Neural progenitor cell (in vitro differentiated cells): ENCODE results near the gene GRK6. TPM values are rescaled to one million over a fixed set of nuclear protein-coding genes. Genes with fewer than 3 reads are reported as not detected.

Source experiments
- DNase-seq: peaks from one replicate; pipeline ENCODE4 v3.0.0-alpha.2; 2016; ENCODE audit warnings: low spot score
- H2AFZ ChIP-seq: fragments of 200-600 bp; sonication (generic); replicated peaks from 2 replicates; pipeline ENCODE4 v1.6.1; 2016; ENCODE audit warnings: antibody characterized with exemption
- H3F3A ChIP-seq: fragments of 200-600 bp; sonication (generic); 2 replicates; pipeline ENCODE4 v1.6.1; 2016; ENCODE audit warnings: antibody characterized with exemption, low read depth
- H3K27ac ChIP-seq: fragments of 200-600 bp; sonication (generic); 2 replicates; pipeline ENCODE4 v1.5.1; 2016; ENCODE audit warnings: mild to moderate bottlenecking
- H3K27me3 ChIP-seq: fragments of 200-600 bp; sonication (generic); 2 replicates; pipeline ENCODE4 v1.6.1; 2016; ENCODE audit warnings: mild to moderate bottlenecking, moderate library complexity
- H3K36me3 ChIP-seq: fragments of 200-600 bp; sonication (generic); 2 replicates; pipeline ENCODE4 v1.5.1; 2016
- H3K4me1 ChIP-seq: fragments of 200-600 bp; sonication (generic); 2 replicates; pipeline ENCODE4 v1.6.1; 2016; ENCODE audit warnings: mixed run types
- H3K4me2 ChIP-seq: fragments of 200-600 bp; sonication (generic); 2 replicates; pipeline ENCODE4 v1.6.1; 2016
- H3K4me3 ChIP-seq: fragments of 200-600 bp; sonication (generic); 2 replicates; pipeline ENCODE4 v1.5.1; 2016
- H3K79me2 ChIP-seq: fragments of 200-600 bp; sonication (generic); 2 replicates; pipeline ENCODE4 v1.6.1; 2016; ENCODE audit warnings: low read depth
- H3K9ac ChIP-seq: fragments of 200-600 bp; sonication (generic); 2 replicates; pipeline ENCODE4 v1.6.1; 2016
- H3K9me3 ChIP-seq: fragments of 200-600 bp; sonication (generic); 2 replicates; pipeline ENCODE4 v1.5.1; 2016; ENCODE audit warnings: low read depth
- H4K20me1 ChIP-seq: fragments of 200-600 bp; sonication (generic); 2 replicates; pipeline ENCODE4 v1.6.1; 2016; ENCODE audit warnings: low read depth
- H3K27ac Mint-ChIP-seq: 3 replicates; pipeline ENCODE4 v1.8.0; 2021; ENCODE audit warnings: mixed read lengths
- H3K27me3 Mint-ChIP-seq: 2 replicates; pipeline ENCODE4 v1.8.0; 2022; ENCODE audit warnings: low read depth, mild to moderate bottlenecking, inconsistent platforms, moderate library complexity, mixed read lengths; ENCODE audit not compliant: insufficient read depth
- H3K36me3 Mint-ChIP-seq: 3 replicates; pipeline ENCODE4 v1.8.0; 2021; ENCODE audit warnings: mixed read lengths
- H3K4me1 Mint-ChIP-seq: 3 replicates; pipeline ENCODE4 v1.8.0; 2021; ENCODE audit warnings: mixed read lengths
- H3K4me3 Mint-ChIP-seq: 3 replicates; pipeline ENCODE4 v1.8.0; 2021; ENCODE audit warnings: mild to moderate bottlenecking, moderate library complexity, mixed read lengths
- H3K9me3 Mint-ChIP-seq: 3 replicates; pipeline ENCODE4 v1.8.0; 2020; ENCODE audit warnings: mixed read lengths
- CTCF ChIP-seq: fragments of 200-600 bp; sonication (generic); IDR thresholded peaks from 2 replicates; pipeline ENCODE4 v1.5.1; 2017; ENCODE audit warnings: antibody characterized with exemption, mild to moderate bottlenecking
- EZH2 ChIP-seq: fragments of 200-600 bp; sonication (generic); IDR thresholded peaks from 2 replicates; pipeline ENCODE4 v1.6.1; 2017; ENCODE audit warnings: antibody characterized with exemption, mild to moderate bottlenecking, moderate library complexity
- EZH2phosphoT487 ChIP-seq: fragments of 200-600 bp; sonication (generic); IDR thresholded peaks from 2 replicates; pipeline ENCODE4 v1.6.1; 2017; ENCODE audit warnings: antibody characterized with exemption
- total RNA-seq: library from RNA; depleted of rRNA; stranded (reverse); fragments of >200 nt; gene quantifications from 2 replicates; pipeline ENCODE4 v1.2.3, GENCODE V29; 2015; ENCODE audit warnings: low replicate concordance

Gene GRK6
- total RNA-seq, 1 donor from 2014 or later, result 24.0 TPM

- no peak overlapping the region for H3K4me3 Mint-ChIP-seq
- no peak overlapping the region for H3K27ac Mint-ChIP-seq
- H3K36me3 ChIP-seq, result no peaks in the 10 kb centered on the region
- peaks cover 4% of the 10 kb centered on the region for H3K79me2 ChIP-seq
- peaks cover 4% of the 10 kb centered on the region for H3K27me3 Mint-ChIP-seq
- no peaks in the 10 kb centered on the region for H3K9me3 Mint-ChIP-seq
- TF ChIP-seq EZH2phosphoT487, result no peak
- no peak for TF ChIP-seq CTCF
- no peak for TF ChIP-seq EZH2
- no peak overlapping the region for H3K27ac ChIP-seq
- H3K4me1 ChIP-seq, result no peaks in the 10 kb centered on the region
- H3K4me1 Mint-ChIP-seq, result peaks cover 6% of the 10 kb centered on the region
- peaks cover 17% of the 10 kb centered on the region for H3K36me3 Mint-ChIP-seq
- H3K9me3 ChIP-seq, result no peaks in the 10 kb centered on the region
- no peak for DNase-seq
- peaks cover 2% of the 10 kb centered on the region for H3F3A ChIP-seq
- no peak overlapping the region for H3K9ac ChIP-seq
- H4K20me1 ChIP-seq, result peaks cover 6% of the 10 kb centered on the region
- no peak overlapping the region for H3K4me3 ChIP-seq
- no peaks in the 10 kb centered on the region for H3K27me3 ChIP-seq
- no peak overlapping the region for H3K4me2 ChIP-seq
- H2AFZ ChIP-seq, result no peak overlapping the region
Observed at GRCh38 chr5:177434437-177434836, 8.0 kb downstream of the GRK6 start.

- H3K4me2 ChIP-seq, result no peak overlapping the region
- peaks cover 2% of the 10 kb centered on the region for H3F3A ChIP-seq
- no peaks in the 10 kb centered on the region for H3K9me3 Mint-ChIP-seq
- H3K9me3 ChIP-seq, result no peaks in the 10 kb centered on the region
- H4K20me1 ChIP-seq, result peaks cover 2% of the 10 kb centered on the region
- no peaks in the 10 kb centered on the region for H3K36me3 ChIP-seq
- peaks cover 24% of the 10 kb centered on the region for H3K36me3 Mint-ChIP-seq
- no peaks in the 10 kb centered on the region for H3K4me1 ChIP-seq
- no peaks in the 10 kb centered on the region for H3K79me2 ChIP-seq
- H3K4me3 Mint-ChIP-seq, result no peak overlapping the region
- DNase-seq, result no peak
- no peaks in the 10 kb centered on the region for H3K27me3 ChIP-seq
- no peak overlapping the region for H3K9ac ChIP-seq
- H2AFZ ChIP-seq, result no peak overlapping the region
- no peak overlapping the region for H3K27ac ChIP-seq
- H3K27ac Mint-ChIP-seq, result no peak overlapping the region
- peaks cover 2% of the 10 kb centered on the region for H3K4me1 Mint-ChIP-seq
- H3K4me3 ChIP-seq, result no peak overlapping the region
- TF ChIP-seq EZH2phosphoT487 (no peak), EZH2 (no peak), CTCF (no peak)
- H3K27me3 Mint-ChIP-seq, result peaks cover 8% of the 10 kb centered on the region
Observed at GRCh38 chr5:177434942-177435738, 8.7 kb downstream of the GRK6 start.

GRCh38 chr5:177435847-177436536 is 9.5 kb downstream of the GRK6 start:
- Histone ChIP-seq H3K36me3 (no peaks in the 10 kb centered on the region), H3K79me2 (no peaks in the 10 kb centered on the region), H3K9ac (no peak overlapping the region), H3K4me2 (no peak overlapping the region), H3K4me1 (no peaks in the 10 kb centered on the region), H3K27ac (no peak overlapping the region), H2AFZ (no peak overlapping the region), H3K4me3 (no peak overlapping the region), H3F3A (peaks cover 2% of the 10 kb centered on the region), H3K9me3 (no peaks in the 10 kb centered on the region), H3K27me3 (no peaks in the 10 kb centered on the region), H4K20me1 (peaks cover 2% of the 10 kb centered on the region)
- peaks cover 7% of the 10 kb centered on the region for H3K27me3 Mint-ChIP-seq
- peaks cover 24% of the 10 kb centered on the region for H3K36me3 Mint-ChIP-seq
- no peak overlapping the region for H3K4me3 Mint-ChIP-seq
- H3K9me3 Mint-ChIP-seq, result no peaks in the 10 kb centered on the region
- no peak overlapping the region for H3K27ac Mint-ChIP-seq
- no peak for TF ChIP-seq CTCF
- no peak for TF ChIP-seq EZH2
- TF ChIP-seq EZH2phosphoT487, result no peak
- DNase-seq, result no peak
- H3K4me1 Mint-ChIP-seq, result no peaks in the 10 kb centered on the region
